Neural crest cell (in vitro differentiated cells): ENCODE measurements around the gene DNAH10. TPM values are rescaled to one million over a fixed set of nuclear protein-coding genes. Genes with fewer than 3 reads are reported as not detected.

Experiments
- DNase-seq: peaks from one replicate; pipeline ENCODE4 v3.0.0; 2021; ENCODE audit warnings: low read depth, mixed read lengths, low spot score
- H3K27ac Mint-ChIP-seq: one replicate; pipeline ENCODE4 v1.8.0; 2021; ENCODE audit warnings: mild to moderate bottlenecking, mixed read lengths; ENCODE audit not compliant: unreplicated experiment
- H3K27me3 Mint-ChIP-seq: 2 replicates; pipeline ENCODE4 v1.8.0; 2021; ENCODE audit warnings: low read depth, mild to moderate bottlenecking, mixed read lengths
- H3K36me3 Mint-ChIP-seq: 2 replicates; pipeline ENCODE4 v1.8.0; 2021; ENCODE audit warnings: low read depth, mild to moderate bottlenecking, mixed read lengths
- H3K4me1 Mint-ChIP-seq: 2 replicates; pipeline ENCODE4 v1.8.0; 2021; ENCODE audit warnings: mixed read lengths
- H3K4me3 Mint-ChIP-seq: one replicate; pipeline ENCODE4 v1.8.0; 2021; ENCODE audit warnings: mild to moderate bottlenecking, mixed read lengths
- H3K9me3 Mint-ChIP-seq: 2 replicates; pipeline ENCODE4 v1.8.0; 2021; ENCODE audit warnings: mixed read lengths
- total RNA-seq: library from RNA; stranded (reverse); gene quantifications from 2 replicates; pipeline ENCODE4 v1.2.1, GENCODE V29; 2021
- TF ChIP-seq, protein P1 (sequence below): fragments of 200-600 bp; sonication (generic); conservative IDR thresholded peaks from 2 replicates; pipeline ENCODE4 v1.5.0; 2021; ENCODE audit warnings: antibody characterized with exemption, mild to moderate bottlenecking

The DNAH10 gene
- total RNA-seq, 1 donor from 2014 or later, result 1.1 TPM

DNA sequence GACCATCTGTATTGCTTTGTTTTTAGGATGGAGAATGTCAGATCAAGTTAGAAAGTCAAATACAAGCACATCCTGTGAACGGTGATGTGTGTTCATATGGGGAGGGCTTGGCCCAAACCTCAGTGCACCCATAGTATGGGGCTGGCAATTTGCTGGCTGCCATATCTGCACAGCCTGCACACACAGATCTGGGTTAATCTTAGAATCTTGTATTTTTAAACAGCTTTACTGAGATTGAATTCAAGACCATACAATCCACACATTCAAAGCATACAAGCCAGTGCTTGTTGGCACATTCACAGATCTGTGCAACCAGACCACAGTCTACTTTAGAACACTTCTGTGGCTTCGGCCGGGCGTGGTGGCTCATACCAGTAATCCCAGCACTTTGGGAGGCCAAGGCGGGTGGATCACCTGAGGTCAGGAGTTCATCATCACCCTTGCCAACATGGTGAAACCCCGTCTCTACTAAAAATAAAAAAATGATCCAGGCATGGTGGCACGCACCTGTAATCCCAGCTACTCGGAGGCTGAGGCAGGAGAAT, 120.1 kb downstream of the DNAH10 start:
- H3K36me3 Mint-ChIP-seq, result no peaks in the 10 kb centered on the region
- peaks cover 4% of the 10 kb centered on the region for H3K4me1 Mint-ChIP-seq
- peaks cover 7% of the 10 kb centered on the region for H3K9me3 Mint-ChIP-seq
- TF ChIP-seq, protein P1, sequence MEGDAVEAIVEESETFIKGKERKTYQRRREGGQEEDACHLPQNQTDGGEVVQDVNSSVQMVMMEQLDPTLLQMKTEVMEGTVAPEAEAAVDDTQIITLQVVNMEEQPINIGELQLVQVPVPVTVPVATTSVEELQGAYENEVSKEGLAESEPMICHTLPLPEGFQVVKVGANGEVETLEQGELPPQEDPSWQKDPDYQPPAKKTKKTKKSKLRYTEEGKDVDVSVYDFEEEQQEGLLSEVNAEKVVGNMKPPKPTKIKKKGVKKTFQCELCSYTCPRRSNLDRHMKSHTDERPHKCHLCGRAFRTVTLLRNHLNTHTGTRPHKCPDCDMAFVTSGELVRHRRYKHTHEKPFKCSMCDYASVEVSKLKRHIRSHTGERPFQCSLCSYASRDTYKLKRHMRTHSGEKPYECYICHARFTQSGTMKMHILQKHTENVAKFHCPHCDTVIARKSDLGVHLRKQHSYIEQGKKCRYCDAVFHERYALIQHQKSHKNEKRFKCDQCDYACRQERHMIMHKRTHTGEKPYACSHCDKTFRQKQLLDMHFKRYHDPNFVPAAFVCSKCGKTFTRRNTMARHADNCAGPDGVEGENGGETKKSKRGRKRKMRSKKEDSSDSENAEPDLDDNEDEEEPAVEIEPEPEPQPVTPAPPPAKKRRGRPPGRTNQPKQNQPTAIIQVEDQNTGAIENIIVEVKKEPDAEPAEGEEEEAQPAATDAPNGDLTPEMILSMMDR, result no peak
- H3K27ac Mint-ChIP-seq, result no peak overlapping the region
- H3K4me3 Mint-ChIP-seq, result no peak overlapping the region
- no peak for DNase-seq
- peaks cover 10% of the 10 kb centered on the region for H3K27me3 Mint-ChIP-seq

DNA sequence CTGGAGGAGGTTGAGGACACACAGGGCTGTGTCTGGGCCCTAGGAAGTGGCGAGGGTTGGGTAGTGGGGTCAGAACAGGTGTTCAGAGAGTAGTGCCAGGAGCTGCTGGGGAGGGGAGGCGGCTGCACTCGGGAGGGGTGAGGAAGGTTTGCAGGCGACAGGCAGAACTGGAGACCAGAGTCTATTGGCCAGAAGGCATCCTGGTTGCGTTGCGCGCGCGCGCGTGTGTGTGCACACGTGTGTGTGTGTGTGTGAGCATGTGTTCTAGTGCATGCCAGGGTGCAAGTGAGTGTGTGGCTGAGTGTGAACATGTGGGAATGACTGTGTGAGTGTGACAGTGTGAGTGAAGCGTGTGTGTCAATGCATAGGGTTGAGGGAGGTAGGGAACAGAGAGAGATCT, 124.2 kb downstream of the DNAH10 start:
- Mint-ChIP-seq H3K27me3 (peaks cover 10% of the 10 kb centered on the region), H3K36me3 (no peaks in the 10 kb centered on the region), H3K4me1 (peaks cover 8% of the 10 kb centered on the region), H3K9me3 (peaks cover 7% of the 10 kb centered on the region), H3K4me3 (no peak overlapping the region), H3K27ac (no peak overlapping the region)
- TF ChIP-seq, protein P1, result no peak
- no peak for DNase-seq

DNA sequence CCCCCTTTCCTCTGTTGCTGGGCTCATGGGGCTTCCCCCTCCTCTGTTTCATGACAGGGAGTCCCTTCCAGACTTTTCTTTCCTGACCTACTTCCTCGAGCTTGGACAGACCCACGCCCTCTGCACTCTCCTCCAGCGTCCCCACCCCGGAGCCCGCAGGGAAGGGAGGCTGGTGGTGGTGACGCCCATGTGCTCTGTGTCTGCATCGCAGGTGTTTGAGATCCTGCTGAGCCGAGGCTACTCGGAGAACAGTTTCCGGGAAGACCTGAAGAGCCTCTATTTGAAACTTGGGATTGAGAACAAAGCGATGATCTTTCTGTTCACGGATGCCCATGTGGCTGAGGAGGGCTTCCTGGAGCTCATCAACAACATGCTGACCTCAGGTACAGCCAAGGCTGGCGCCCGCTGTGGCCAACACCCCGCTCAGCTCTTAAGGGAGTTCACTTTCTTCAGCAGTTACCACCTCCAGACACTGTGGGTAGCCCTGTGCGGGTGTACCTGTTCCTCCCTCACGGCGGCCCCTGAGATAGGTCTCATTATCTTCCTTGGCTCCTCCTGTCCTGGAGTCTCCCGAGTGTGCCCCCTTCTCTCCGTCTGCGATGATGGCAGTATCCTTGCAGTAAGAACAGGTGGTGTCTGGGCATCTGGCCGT, 125.0 kb downstream of the DNAH10 start:
- no peaks in the 10 kb centered on the region for H3K36me3 Mint-ChIP-seq
- H3K27me3 Mint-ChIP-seq, result peaks cover 10% of the 10 kb centered on the region
- H3K9me3 Mint-ChIP-seq, result peaks cover 7% of the 10 kb centered on the region
- no peak overlapping the region for H3K27ac Mint-ChIP-seq
- no peak for DNase-seq
- H3K4me3 Mint-ChIP-seq, result no peak overlapping the region
- peaks cover 8% of the 10 kb centered on the region for H3K4me1 Mint-ChIP-seq
- TF ChIP-seq, protein P1, result no peak

DNA sequence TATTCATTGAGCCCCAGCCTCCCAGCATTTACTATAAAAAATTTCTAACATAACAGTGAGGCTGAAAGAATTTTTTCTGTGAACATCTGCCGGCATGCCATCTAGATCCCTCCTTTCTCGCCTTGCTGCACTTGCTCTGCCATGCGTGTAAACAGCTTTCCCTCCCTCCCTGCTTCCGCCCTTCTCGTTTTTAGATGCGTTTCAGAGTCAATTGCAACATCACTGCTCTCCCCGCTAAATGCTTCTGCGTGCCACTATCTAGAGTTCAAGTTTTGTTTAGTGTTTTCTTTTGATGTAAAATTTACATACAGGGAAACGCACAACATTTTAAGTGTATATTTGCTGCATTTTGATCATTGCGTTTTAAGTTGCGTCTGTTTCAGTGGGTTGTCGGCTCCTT, 126.9 kb downstream of the DNAH10 start:
- DNase-seq, result no peak
- TF ChIP-seq, protein P1, result no peak
- peaks cover 5% of the 10 kb centered on the region for H3K9me3 Mint-ChIP-seq
- H3K4me3 Mint-ChIP-seq, result no peak overlapping the region
- H3K27me3 Mint-ChIP-seq, result peaks cover 6% of the 10 kb centered on the region
- H3K4me1 Mint-ChIP-seq, result peaks cover 4% of the 10 kb centered on the region
- H3K27ac Mint-ChIP-seq, result no peak overlapping the region
- no peaks in the 10 kb centered on the region for H3K36me3 Mint-ChIP-seq

DNA sequence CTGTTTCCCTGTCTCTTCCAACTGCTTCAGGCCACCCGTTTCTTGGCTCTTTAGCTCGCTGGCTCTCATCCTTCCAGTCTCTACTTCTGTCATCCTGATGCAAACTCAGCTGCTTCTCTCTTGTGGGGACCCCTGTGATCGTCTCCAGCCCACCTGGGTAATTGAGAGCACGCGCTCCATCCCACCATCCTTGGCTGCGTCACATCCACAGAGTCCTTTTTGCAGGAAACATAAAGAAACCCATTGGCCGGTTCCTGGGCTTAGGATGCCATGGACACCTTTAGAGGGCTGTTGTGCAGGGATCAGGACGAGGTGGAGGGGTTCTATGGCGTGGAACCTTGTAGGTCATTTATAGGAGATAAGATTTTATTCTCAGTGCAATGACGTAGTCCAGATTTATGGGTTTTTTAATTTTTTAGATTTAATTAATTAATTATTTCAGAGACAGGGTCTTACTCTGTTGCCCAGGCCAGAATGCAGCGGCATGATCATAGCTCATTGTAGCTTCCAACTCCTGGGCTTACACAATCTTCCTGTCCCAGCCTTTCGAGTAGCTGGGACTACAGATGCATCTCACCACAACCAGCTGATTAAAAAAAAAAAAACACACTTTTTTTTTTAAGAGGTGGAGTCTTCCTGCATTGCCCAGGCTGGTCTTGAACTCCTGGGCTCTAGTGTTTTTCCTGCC, 127.9 kb downstream of the DNAH10 start:
- peaks cover 5% of the 10 kb centered on the region for H3K9me3 Mint-ChIP-seq
- DNase-seq, result no peak
- H3K27me3 Mint-ChIP-seq, result peaks cover 6% of the 10 kb centered on the region
- H3K27ac Mint-ChIP-seq, result no peak overlapping the region
- no peaks in the 10 kb centered on the region for H3K36me3 Mint-ChIP-seq
- TF ChIP-seq, protein P1, result no peak
- H3K4me1 Mint-ChIP-seq, result peaks cover 4% of the 10 kb centered on the region
- H3K4me3 Mint-ChIP-seq, result no peak overlapping the region
